CD4-positive, alpha-beta T cell treated with Interleukin-6 for 4 hours (primary cell): ENCODE results near the gene GRHL3.
A peak's percentile ranks its signal among the peaks of the same experiment; 100 is the strongest.
"Not testable (repeated sequence)": the region's sequence is repeated elsewhere in the genome, so short reads cannot be mapped to it uniquely, and the experiment has no call there.

Experiments
- DNase-seq: peaks from one replicate; pipeline ENCODE4 v3.0.0-alpha.2; 2020; ENCODE audit warnings: mixed read lengths

GRHL3 gene

DNA sequence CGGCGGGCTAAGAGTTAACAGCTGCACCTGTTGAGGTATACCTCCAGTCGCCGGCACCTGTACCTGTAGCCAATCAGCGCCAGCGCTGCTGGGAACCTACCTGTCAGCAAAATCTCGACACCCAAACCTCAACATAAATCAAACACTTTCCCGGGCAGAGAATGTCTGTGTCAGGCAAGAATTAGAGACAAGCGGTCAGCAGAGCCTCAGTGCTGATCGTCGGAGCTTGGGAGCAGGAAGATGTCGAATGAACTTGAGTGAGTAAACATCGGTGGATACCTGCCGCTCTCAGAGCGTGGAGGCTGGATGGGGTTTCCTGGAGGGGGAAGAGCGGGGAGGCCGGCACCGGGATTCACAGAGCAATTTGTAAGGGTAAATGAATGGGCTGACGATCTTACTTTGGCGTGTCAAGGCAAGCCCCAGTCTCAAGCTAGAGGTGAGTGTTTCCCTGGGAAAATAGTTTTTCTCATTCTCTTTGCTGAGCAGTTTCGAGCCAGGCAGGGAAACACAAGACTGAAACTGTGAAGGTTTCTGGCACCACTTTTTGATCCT is at the start of gene GRHL3:
Gene GRHL3, plus strand, starts transcription at position 46 of the 552 bp plus-strand sequence. Its CDS starts 195 bp downstream, at position 241.
- DNase-seq, result peak; percentile 43

DNA sequence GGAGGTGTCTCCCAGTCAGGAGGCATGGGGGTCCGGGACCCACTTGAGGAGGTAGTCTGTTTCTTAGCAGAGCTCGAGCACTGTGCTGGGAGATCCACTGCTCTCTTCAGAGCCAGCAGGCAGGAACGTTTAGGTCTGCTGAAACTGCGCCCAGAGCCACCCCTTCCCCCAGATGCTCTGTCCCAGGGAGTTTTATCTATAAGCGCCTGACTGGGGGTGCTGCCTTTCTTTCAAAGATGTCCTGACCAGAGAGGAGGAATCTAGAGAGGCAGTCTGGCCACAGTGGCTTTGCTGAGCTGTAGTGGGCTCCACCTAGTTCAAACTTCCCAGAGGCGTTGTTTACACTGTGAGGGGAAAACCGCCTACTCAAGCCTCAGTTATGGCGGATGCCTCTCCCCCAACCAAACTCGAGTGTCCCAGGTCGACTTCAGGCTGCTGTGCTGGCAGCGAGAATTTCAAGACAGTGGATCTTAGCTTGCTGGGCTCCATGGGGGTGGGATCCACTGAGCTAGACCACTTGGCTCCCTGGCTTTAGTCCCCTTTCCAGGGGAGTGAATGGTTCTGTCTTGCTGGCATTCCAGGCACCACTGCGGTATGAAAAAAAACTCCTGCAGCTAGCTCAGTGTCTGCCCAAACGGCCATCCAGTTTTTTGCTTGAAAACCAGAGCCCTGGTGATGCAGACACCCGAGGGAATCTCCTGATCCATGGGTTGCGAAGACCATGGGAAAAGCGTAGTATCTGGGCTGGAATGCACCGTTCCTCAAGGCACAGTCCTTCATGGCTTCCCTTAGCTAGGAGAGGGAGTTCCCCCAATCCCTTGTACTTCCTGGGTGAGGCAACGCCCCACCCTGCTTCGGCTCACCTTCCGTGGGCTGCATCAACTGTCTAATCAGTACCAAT is 44.7 kb upstream of the GRHL3 start:
- not testable (repeated sequence) for DNase-seq

DNA sequence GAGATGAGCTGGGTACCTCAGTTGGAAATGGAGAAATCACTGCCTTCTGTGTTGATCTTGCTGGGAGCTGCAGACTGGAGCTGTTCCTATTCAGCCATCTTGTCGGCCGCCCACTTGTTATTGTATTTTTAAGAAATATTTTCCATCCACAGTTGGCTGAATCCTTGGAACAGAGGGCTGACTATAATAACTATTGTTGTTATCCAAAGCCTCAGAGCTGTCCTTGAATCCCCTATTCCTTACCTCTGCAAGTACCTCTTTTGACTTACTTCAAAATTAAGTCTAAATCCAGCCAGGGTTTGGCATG is 44.1 kb upstream of the GRHL3 start:
- DNase-seq, result no peak

DNA sequence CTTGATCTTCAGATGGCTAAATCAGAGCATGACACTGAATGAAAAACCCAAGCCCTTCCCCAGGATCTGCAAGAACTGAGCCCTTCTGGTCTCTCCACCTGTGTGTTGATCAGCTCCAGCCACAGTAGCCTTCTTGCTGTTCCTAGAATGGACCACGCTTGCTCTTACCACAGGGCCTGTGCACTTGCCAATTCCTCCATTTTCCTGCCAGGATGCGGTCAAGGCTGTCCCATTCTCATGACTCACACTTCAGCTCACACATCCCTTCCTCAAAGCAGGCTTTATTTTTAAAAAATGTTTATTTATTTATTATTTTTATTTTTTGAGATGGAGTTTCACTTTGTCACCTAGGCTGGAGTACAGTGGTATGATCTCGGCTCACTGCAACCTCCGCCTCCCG is 43.6 kb upstream of the GRHL3 start:
- no peak for DNase-seq

DNA sequence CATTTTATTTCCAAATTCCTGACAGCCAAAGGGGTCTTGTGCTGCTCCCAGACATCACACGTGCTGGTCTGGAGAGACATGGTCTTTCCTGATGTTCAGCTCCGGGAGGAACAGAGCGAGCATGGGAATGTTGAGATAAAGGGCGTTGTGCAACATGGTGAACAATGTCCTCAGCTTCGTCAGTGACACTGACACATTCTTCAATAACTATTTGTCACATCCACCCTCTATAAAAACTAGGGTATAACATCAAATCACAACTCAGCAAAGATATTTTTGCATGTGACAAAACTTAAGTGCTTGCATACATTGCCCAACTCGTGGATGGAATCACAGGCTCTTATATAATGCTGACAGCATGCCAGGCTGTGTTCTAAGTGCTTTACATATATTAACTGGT is 42.4 kb upstream of the GRHL3 start:
- no peak for DNase-seq

GRCh38 chr1:24277420-24278169 is 41.6 kb upstream of the GRHL3 start:
- DNase-seq, result no peak

DNA sequence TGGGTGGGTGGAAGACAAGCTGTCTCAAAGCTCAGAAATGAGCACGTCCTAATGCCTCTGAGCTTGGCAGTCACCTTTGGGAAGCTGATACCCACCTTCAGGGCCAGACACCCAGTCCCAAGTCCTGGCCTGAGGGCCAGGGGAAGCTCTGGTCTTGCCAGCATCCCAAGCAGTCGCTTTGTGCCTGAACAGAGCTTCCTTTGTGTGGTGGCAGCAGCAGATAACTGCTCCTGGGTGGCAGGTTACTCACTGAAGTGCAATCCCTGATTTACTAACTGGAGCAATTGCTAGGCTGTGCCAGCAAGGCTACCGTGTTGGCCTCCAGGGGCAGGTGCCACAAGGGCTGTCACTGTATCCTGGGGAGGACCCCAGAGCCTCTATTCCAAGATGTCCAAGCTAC is 40.4 kb upstream of the GRHL3 start:
- no peak for DNase-seq

GRCh38 chr1:24279590-24280232 is 39.4 kb upstream of the GRHL3 start:
- DNase-seq, result no peak

DNA sequence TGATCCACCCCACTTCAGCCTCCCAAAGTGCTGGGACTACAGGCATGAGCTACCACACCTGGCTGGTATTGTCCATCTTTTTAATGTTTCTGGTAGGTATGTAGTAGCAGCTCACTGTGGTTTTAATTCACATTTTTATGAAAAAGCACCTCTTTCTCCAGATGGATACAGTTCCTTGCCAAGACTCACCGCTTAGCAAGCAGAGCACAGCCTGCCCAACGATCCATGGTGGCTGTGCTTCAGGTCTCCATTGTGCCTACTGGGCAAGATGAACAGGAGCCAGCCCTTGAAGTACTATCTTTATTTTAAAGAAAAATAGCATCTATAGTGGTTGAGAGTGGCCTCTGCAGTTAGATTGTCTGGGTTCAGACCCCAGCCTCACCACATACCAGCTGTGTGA is 37.6 kb upstream of the GRHL3 start:
- DNase-seq, result no peak

- no peak for DNase-seq
These were observed 36.7 kb upstream of the GRHL3 start for GRCh38 chr1:24282491-24282890.

GRCh38 chr1:24283326-24284155 is 35.6 kb upstream of the GRHL3 start:
- no peak for DNase-seq

- no peak for DNase-seq
These were observed 35.0 kb upstream of the GRHL3 start for GRCh38 chr1:24284156-24284471.

DNA sequence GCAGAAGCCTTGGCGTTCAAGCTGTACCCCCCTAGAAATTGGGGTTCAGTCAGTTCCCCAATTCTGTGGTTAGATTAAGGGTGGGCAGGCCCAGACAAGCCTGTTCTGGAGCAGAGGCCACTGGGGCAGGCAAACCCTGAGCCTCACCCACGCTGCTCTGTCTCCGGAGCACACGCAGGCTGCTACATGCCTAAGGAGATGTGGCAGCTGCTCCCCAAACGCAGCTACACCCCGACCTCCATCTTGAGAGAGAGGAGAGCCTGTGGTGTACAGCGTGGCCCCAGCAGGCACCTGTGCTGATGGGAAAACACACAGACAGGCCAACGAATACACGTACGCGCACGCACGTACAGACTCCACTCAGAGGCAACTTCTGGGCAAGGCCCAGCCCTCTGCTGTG is 33.9 kb upstream of the GRHL3 start:
- no peak for DNase-seq

- no peak for DNase-seq
These were observed 32.7 kb upstream of the GRHL3 start for GRCh38 chr1:24286246-24287010.

- not testable (repeated sequence) for DNase-seq
These were observed 31.4 kb upstream of the GRHL3 start for GRCh38 chr1:24287779-24288178.

DNA sequence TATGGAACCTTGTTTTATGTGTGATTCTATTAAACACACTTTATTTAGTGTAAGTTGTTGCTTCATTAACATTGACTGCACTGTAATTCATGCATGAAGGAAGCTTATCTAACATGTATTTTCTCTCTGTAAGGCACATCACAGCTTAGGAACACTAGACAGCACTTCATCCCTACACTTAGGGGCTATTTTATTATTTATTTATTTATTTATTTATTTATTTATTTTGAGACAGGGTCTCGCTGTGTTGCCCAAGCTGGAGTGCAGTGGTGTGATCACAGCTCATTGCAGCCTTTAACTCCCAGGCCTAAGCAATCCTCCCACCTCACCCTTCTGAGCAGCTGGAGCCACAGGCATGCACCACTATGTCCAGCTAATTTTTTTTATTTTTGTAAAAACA is 30.7 kb upstream of the GRHL3 start:
- DNase-seq, result no peak

- DNase-seq, result no peak
These were observed 29.1 kb upstream of the GRHL3 start for GRCh38 chr1:24289937-24290595.

DNA sequence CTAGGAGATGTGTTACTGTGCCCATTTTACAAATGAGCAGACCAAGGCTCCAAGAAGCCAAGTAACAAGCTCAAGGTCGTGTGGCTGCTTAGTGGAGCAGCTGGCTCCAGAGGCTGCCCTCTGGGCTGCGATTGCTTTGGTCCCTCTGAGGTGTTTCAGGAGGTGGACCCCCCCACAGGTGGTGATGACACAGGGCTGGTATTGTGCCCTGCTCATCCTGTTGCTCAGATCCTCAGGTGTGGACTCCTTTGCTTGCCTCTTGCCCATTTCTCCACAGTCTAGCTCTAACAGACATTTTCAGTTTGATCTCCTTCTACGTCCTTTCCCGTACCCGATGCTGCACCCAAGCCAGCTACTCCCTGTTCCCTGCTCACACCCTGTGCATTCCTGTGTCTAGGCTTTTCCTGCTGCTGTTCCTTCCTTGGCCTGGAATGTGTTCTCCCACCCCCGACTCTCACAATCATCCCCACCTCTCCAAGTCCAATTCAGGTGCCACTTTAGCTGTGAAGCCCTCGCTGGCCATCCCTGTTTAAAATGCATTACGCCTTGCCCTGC is 28.1 kb upstream of the GRHL3 start:
- DNase-seq, result no peak

GRCh38 chr1:24292103-24292502 is 27.1 kb upstream of the GRHL3 start:
- no peak for DNase-seq

DNA sequence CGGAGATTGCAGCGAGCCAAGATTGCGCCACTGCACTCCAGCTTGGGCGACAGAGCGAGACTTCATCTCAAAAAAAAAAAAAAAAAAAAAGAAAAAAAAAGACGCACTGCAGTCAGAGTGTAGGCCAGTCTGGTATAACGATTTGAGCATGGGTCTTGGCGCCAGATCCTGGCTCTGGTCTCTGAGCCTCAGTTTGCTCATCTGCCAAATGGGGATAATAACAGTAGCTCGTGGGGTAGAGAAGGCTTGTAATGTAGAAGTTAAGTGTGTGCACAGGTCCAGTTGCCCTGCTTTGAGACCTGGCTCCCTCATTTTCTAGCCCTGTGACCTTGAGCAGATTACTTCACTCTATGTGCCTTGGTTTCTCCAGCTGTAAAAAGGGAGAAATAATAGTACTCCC is 26.3 kb upstream of the GRHL3 start:
- DNase-seq, result no peak
